Activated CD4-positive, alpha-beta memory T cell treated with anti-CD3 and anti-CD28 coated beads, Interleukin-2, amount 10 ng/mL, durations not matched to agents 7 days and 5 days (primary cell): ENCODE results near the gene RIMBP2. TPM values are rescaled to one million over a fixed set of nuclear protein-coding genes. Genes with fewer than 3 reads are reported as not detected.

Experiments
- CTCF ChIA-PET: fragments of 350-600 bp; sonication (Branson Sonifier 250); formaldehyde crosslinking; loops from one replicate; lab custom pipeline; 2021; ENCODE audit warnings: antibody characterized with exemption, inconsistent platforms; lab: Charles Lee
- POLR2A ChIA-PET: fragments of 350-600 bp; sonication (Branson Sonifier 250); formaldehyde crosslinking; loops from one replicate; lab custom pipeline; 2021; ENCODE audit warnings: antibody characterized with exemption; lab: Charles Lee
- DNase-seq: peaks from one replicate; pipeline ENCODE4 v3.0.0-alpha.2; 2020
- H3K27ac Mint-ChIP-seq: one replicate; pipeline ENCODE4 v1.8.0; 2021; ENCODE audit warnings: mild to moderate bottlenecking, mixed read lengths
- H3K27me3 Mint-ChIP-seq: one replicate; pipeline ENCODE4 v1.8.0; 2021; ENCODE audit warnings: mixed read lengths
- H3K36me3 Mint-ChIP-seq: one replicate; pipeline ENCODE4 v1.8.0; 2021; ENCODE audit warnings: low read depth, mixed read lengths
- H3K4me1 Mint-ChIP-seq: one replicate; pipeline ENCODE4 v1.8.0; 2021; ENCODE audit warnings: mixed read lengths
- H3K4me3 Mint-ChIP-seq: one replicate; pipeline ENCODE4 v1.8.0; 2021; ENCODE audit warnings: mild to moderate bottlenecking, mixed read lengths
- H3K9me3 Mint-ChIP-seq: one replicate; pipeline ENCODE4 v1.8.0; 2021; ENCODE audit warnings: mixed read lengths
- total RNA-seq, 2 experiments: library from RNA; stranded (reverse); gene quantifications; one replicate each; pipeline ENCODE4 v1.2.3, GENCODE V29; 2021

Gene RIMBP2
- total RNA-seq, 2 experiments from 2014 or later, result not detected

DNA sequence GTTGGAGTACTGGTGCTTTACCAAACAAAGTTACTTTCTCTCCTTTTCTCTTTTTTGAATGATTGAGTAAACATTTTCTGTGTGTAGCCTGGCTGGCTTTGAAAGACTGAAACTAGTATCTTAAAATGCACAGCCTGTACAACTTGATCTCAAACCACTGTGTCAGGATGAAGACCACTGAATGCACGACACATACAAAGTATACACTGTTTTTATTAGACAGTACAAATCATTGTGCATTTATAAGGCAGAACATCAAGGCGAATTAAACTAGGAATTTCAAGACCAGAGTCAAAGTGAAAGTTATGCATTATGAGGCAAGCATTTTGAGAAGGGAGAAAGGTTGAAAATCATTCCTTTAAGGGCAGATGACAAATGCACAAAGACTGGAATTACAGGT lies 319.4 kb downstream of the RIMBP2 start:
- Mint-ChIP-seq H3K4me1 (peaks cover 6% of the 10 kb centered on the region), H3K36me3 (no peaks in the 10 kb centered on the region), H3K9me3 (peaks cover 7% of the 10 kb centered on the region), H3K4me3 (no peak overlapping the region), H3K27ac (no peak overlapping the region), H3K27me3 (no peaks in the 10 kb centered on the region)
- ChIA-PET POLR2A (no interaction called here), CTCF (no interaction called here)
- no peak for DNase-seq

DNA sequence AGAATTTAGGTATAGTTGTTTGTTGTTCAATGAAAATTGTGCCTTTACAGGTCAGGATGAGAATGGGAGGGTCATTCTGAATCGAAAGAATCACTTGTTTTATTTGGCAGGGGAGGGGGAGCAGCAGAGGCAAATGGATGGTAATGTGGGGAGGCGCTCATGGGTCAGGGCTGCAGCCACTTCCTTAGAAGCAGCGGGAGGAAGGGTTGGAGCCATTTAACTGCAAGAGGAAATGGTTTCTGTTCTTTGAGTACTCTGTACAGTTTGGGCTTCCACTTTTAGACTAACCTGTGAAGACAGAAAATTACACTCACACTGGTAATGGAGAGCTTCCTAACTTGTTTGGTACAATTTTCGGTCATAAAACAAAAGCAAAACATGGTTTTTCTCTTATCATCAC lies 321.2 kb downstream of the RIMBP2 start:
- no peak for DNase-seq
- CTCF ChIA-PET, result no interaction called here
- no peak overlapping the region for H3K27ac Mint-ChIP-seq
- peaks cover 9% of the 10 kb centered on the region for H3K9me3 Mint-ChIP-seq
- peaks cover 2% of the 10 kb centered on the region for H3K36me3 Mint-ChIP-seq
- no peak overlapping the region for H3K4me3 Mint-ChIP-seq
- H3K27me3 Mint-ChIP-seq, result no peaks in the 10 kb centered on the region
- POLR2A ChIA-PET, result no interaction called here
- peaks cover 6% of the 10 kb centered on the region for H3K4me1 Mint-ChIP-seq

DNA sequence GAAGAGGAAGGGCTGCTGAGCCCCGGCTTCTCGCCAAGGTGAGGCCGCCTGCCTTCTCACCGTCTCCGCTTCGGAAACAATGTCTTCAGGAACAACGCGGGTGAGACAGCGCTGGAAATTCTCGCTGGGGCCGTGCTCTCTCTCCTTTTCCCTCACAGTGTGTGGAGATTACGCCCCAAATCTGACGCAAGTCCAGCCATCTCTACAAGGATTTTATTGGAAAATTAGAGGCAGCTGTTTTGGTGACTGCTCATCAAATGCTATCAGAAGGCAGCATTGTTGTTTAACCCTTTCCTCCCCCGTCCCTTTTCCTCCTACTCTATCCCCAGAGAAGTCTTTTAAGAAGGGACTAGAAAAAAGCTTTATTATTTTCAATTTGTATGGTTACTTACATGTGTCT lies 324.9 kb downstream of the RIMBP2 start:
- peaks cover 9% of the 10 kb centered on the region for H3K4me1 Mint-ChIP-seq
- no peak for DNase-seq
- peaks cover 18% of the 10 kb centered on the region for H3K9me3 Mint-ChIP-seq
- H3K27me3 Mint-ChIP-seq, result no peaks in the 10 kb centered on the region
- no peak overlapping the region for H3K4me3 Mint-ChIP-seq
- peaks cover 5% of the 10 kb centered on the region for H3K36me3 Mint-ChIP-seq
- ChIA-PET CTCF (no interaction called here), POLR2A (no interaction called here)
- no peak overlapping the region for H3K27ac Mint-ChIP-seq

DNA sequence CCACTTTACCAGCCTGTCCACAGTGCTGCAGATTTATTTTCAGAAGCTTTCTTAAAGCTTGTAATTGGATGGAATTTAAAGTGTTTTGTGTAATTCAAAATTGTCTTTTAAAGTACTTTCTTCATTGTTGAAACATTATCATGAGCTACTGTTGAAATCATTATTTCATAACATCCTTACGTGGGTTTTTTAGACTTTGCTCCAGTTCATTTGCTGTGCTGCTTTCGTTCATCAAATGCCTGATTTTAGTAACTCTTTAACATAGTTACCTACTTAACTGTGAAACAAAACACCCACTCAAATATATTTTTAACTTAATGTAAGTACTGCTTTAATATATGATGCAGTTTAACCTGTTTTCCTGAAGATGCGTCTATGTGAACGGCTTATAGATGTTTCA lies 330.9 kb downstream of the RIMBP2 start:
- peaks cover 17% of the 10 kb centered on the region for H3K9me3 Mint-ChIP-seq
- ChIA-PET CTCF (no interaction called here), POLR2A (no interaction called here)
- no peak overlapping the region for H3K4me3 Mint-ChIP-seq
- H3K27ac Mint-ChIP-seq, result no peak overlapping the region
- H3K27me3 Mint-ChIP-seq, result no peaks in the 10 kb centered on the region
- H3K4me1 Mint-ChIP-seq, result peaks cover 3% of the 10 kb centered on the region
- no peak for DNase-seq
- H3K36me3 Mint-ChIP-seq, result peaks cover 3% of the 10 kb centered on the region

DNA sequence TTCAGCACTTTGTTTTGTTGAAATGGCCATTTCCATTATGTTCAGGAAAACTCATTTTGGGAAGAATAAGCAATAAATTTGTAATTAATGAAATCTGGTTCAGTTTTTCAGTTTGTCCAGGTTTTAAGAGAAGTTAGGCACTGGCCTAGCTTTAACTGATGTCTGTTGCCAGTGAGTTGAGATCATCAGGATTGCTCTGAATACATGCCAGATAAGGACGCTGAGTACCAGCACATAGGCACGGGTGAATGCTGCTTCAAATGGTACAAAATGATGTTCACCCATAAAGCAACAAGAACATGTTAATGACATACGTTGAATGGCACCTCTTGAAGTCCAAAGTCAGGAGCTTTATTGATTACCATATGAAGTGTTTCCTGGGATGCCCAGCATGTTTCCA lies 331.9 kb downstream of the RIMBP2 start:
- no peak overlapping the region for H3K4me3 Mint-ChIP-seq
- CTCF ChIA-PET, result no interaction called here
- H3K9me3 Mint-ChIP-seq, result peaks cover 17% of the 10 kb centered on the region
- no peaks in the 10 kb centered on the region for H3K27me3 Mint-ChIP-seq
- H3K27ac Mint-ChIP-seq, result no peak overlapping the region
- no peak for DNase-seq
- peaks cover 3% of the 10 kb centered on the region for H3K36me3 Mint-ChIP-seq
- POLR2A ChIA-PET, result no interaction called here
- H3K4me1 Mint-ChIP-seq, result peaks cover 3% of the 10 kb centered on the region

DNA sequence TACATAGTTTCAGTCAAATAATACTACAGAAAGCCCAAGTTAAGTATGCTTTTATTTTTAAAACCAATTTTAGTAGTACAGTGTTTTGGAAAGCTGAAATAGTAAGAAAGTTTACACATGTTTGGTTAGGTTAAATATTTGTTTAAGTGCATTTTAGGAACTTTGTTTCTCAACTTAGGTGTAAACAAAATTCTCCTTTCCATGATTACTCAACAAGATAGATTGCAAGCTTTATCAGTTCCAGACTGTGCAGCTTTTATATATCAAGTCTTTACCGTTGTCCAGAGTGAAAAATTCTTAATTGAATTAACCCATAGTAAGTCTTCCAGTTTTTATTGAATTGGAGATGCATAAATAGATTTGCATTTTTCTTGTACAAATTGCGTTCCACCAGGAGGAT lies 333.3 kb downstream of the RIMBP2 start:
- ChIA-PET CTCF (no interaction called here), POLR2A (no interaction called here)
- H3K4me1 Mint-ChIP-seq, result no peaks in the 10 kb centered on the region
- no peak overlapping the region for H3K4me3 Mint-ChIP-seq
- no peaks in the 10 kb centered on the region for H3K27me3 Mint-ChIP-seq
- peaks cover 14% of the 10 kb centered on the region for H3K9me3 Mint-ChIP-seq
- no peaks in the 10 kb centered on the region for H3K36me3 Mint-ChIP-seq
- no peak for DNase-seq
- no peak overlapping the region for H3K27ac Mint-ChIP-seq

DNA sequence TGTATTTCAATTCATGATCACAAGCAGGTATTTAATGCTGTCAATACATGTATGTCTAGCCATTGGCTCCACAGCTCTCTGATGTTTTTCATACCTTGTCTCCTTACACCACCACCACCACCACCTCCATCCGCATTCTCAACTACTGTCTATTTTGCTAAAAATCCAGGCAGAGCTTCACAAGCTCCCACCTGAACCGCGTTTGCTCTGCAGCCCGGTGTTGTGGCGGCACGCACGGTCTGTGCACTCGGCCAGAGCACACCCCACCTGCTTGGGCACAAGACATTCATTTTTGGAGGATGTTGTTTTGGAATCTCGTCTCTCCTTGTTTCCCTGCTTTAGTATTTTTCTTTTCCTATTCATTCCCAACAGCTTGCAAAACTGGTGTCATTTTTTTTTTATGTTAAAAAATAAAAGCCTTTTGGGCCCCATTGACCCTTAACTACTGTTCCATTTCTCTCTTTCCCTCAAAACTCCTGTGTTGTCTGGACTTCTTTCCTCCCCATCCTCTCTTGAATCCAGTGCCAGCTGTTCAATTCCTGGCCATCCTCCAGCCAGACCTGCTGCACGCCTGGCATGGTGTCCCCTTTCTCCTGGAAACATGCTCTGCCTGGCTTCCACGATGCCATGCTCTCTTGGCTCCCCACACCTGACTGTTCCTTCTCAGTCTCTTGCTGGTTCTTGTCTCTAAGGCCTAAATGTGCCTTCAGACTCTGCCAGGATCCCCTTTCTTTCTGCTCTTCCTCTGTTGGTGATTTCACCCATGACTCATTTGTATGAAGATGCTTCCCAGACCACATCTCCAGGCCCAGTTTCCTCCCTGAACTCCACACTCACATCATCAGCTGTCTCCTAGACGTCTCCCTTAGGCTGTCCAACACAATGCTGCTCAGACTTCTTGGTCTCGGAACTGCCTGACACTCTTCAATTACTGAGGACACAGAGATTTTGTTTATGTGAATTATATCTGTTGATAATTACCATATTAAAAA lies 340.5 kb downstream of the RIMBP2 start:
- POLR2A ChIA-PET, result no interaction called here
- Mint-ChIP-seq H3K4me1 (no peaks in the 10 kb centered on the region), H3K36me3 (no peaks in the 10 kb centered on the region), H3K9me3 (peaks cover 9% of the 10 kb centered on the region), H3K27me3 (no peaks in the 10 kb centered on the region), H3K4me3 (no peak overlapping the region), H3K27ac (no peak overlapping the region)
- DNase-seq, result no peak
- CTCF ChIA-PET, result no interaction called here

DNA sequence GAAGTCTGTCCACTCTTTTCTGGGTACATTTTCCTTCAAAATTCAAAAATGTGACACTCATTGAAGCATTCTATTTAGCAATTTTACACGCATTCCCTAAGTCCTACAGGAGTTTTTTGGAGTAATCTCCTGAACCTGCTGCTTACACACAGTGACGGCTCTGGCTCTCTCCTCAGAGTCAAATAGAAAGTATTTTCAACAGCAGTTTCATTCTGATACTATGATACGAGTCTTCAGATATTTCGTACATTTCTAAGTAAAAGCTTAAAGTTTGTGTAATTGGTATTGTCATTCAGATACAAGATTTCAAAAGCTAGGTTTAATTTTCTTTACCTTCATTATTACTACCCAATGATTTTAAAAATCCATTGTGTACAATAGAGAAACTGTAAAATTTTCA lies 342.0 kb downstream of the RIMBP2 start:
- POLR2A ChIA-PET, result no interaction called here
- H3K27me3 Mint-ChIP-seq, result no peaks in the 10 kb centered on the region
- H3K36me3 Mint-ChIP-seq, result no peaks in the 10 kb centered on the region
- no peak for DNase-seq
- peaks cover 9% of the 10 kb centered on the region for H3K9me3 Mint-ChIP-seq
- H3K27ac Mint-ChIP-seq, result no peak overlapping the region
- H3K4me1 Mint-ChIP-seq, result no peaks in the 10 kb centered on the region
- H3K4me3 Mint-ChIP-seq, result no peak overlapping the region
- CTCF ChIA-PET, result no interaction called here

DNA sequence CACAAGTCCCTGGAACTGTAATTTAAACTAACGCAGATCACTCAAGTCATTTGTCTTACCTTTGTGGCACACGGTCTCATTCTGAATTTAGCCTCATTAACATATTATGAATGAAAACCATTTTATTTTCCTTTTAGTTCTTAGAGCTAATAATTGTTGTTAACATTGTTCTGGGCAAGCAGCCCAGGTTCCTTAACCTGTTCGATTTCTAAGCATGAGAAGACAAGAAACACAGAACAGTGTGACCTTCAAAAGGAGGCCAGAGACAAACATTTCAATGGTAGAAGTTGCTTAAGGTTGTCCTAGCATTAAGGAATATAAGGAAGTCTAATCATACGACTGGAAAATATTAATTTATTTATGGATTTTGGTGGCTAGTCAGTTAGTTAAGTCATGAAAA lies 343.2 kb downstream of the RIMBP2 start:
- Mint-ChIP-seq H3K4me1 (no peaks in the 10 kb centered on the region), H3K36me3 (no peaks in the 10 kb centered on the region), H3K9me3 (peaks cover 6% of the 10 kb centered on the region), H3K27ac (no peak overlapping the region), H3K4me3 (no peak overlapping the region), H3K27me3 (no peaks in the 10 kb centered on the region)
- CTCF ChIA-PET, result no interaction called here
- DNase-seq, result no peak
- POLR2A ChIA-PET, result no interaction called here

DNA sequence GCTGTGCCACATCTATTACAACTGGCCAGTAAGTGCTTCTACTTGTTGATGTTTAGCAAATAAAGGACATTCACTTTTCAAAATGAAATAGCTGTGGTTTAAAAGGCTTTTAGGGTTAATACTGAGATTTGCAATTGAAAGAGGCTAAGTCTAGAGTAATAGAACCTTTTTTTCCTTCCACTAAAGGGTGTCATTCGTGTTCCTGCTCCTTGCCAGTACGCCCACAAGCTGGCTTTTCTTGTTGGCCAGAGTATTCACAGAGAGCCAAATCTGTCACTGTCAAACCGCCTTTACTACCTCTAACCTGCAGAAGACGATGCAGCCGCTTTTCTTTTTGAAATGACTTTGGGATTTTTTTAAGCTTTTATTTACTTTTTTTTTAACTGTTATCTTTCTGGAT lies 344.8 kb downstream of the RIMBP2 start:
- H3K4me3 Mint-ChIP-seq, result no peak overlapping the region
- ChIA-PET CTCF (no interaction called here), POLR2A (no interaction called here)
- H3K9me3 Mint-ChIP-seq, result no peaks in the 10 kb centered on the region
- no peak for DNase-seq
- no peak overlapping the region for H3K27ac Mint-ChIP-seq
- no peaks in the 10 kb centered on the region for H3K27me3 Mint-ChIP-seq
- no peaks in the 10 kb centered on the region for H3K36me3 Mint-ChIP-seq
- H3K4me1 Mint-ChIP-seq, result no peaks in the 10 kb centered on the region

DNA sequence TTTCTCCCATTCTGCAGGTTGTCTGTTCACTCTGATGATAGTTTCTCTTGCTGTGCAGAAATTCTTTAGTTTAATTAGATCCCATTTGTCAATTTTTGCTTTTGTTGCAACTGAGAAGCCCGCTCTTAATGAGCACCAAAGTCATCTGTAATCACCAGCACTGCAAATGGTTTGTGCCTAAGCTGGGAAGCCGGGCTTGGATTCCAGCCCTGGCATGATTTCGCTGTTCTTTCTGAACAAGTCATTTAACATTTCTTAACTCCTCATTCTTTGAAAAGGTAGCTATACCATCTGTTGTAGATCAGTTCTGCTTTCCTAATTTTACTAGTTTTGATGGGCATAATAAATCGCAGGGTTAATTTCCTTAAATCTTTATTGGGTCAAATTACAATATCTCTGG lies 346.3 kb downstream of the RIMBP2 start:
- H3K9me3 Mint-ChIP-seq, result peaks cover 2% of the 10 kb centered on the region
- ChIA-PET POLR2A (no interaction called here), CTCF (interaction anchor here (0.6 kb wide), 1 partner anchor 101 kb away, joined by 3 read pairs; no protein-coding TSS in a partner anchor)
- no peak overlapping the region for H3K27ac Mint-ChIP-seq
- DNase-seq, result no peak
- H3K4me3 Mint-ChIP-seq, result no peak overlapping the region
- H3K27me3 Mint-ChIP-seq, result no peaks in the 10 kb centered on the region
- no peaks in the 10 kb centered on the region for H3K4me1 Mint-ChIP-seq
- no peaks in the 10 kb centered on the region for H3K36me3 Mint-ChIP-seq

DNA sequence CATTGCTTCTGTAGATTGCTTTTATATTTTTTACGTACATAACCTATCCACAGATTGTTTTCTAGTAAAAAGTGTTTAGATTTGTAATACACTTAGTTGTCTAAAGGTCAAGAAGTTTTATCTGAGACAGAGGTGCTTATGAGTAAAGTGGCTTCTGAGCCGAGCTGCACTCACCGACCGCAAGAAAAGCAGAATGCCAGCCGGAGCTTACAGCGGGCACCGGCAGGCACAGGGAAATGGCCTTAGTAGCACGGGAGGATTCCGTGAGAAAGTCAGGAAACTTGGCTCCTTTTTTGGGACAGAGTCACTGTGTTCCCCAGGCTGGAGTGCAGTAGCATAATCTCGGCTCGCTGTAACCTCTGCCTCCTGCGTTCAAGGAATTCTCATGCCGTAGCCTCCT lies 348.6 kb downstream of the RIMBP2 start:
- DNase-seq, result no peak
- POLR2A ChIA-PET, result no interaction called here
- H3K4me1 Mint-ChIP-seq, result no peaks in the 10 kb centered on the region
- H3K27ac Mint-ChIP-seq, result no peak overlapping the region
- no peak overlapping the region for H3K4me3 Mint-ChIP-seq
- CTCF ChIA-PET, result no interaction called here
- H3K36me3 Mint-ChIP-seq, result no peaks in the 10 kb centered on the region
- no peaks in the 10 kb centered on the region for H3K27me3 Mint-ChIP-seq
- H3K9me3 Mint-ChIP-seq, result peaks cover 2% of the 10 kb centered on the region

DNA sequence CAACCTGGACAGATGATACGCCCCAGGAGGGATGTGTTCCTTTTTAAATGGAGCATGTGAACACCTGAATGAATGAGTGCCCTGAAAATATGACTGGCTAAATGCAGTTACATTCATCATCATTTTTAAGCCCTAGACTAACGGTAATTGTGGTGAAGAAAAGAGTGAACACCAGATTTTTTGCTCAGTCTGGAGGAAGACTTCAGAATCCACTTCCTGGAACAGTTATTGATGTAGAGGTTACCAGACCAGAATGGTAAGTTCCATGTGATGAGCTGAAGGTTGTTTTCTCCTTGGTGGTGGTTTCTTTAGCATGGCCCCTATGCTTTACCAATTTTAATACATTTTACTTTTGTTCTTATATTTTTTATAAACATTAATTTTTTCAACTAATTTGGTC lies 349.1 kb downstream of the RIMBP2 start:
- no peak for DNase-seq
- H3K27me3 Mint-ChIP-seq, result no peaks in the 10 kb centered on the region
- H3K4me1 Mint-ChIP-seq, result no peaks in the 10 kb centered on the region
- H3K27ac Mint-ChIP-seq, result no peak overlapping the region
- ChIA-PET CTCF (no interaction called here), POLR2A (no interaction called here)
- no peaks in the 10 kb centered on the region for H3K36me3 Mint-ChIP-seq
- H3K9me3 Mint-ChIP-seq, result peaks cover 2% of the 10 kb centered on the region
- no peak overlapping the region for H3K4me3 Mint-ChIP-seq

DNA sequence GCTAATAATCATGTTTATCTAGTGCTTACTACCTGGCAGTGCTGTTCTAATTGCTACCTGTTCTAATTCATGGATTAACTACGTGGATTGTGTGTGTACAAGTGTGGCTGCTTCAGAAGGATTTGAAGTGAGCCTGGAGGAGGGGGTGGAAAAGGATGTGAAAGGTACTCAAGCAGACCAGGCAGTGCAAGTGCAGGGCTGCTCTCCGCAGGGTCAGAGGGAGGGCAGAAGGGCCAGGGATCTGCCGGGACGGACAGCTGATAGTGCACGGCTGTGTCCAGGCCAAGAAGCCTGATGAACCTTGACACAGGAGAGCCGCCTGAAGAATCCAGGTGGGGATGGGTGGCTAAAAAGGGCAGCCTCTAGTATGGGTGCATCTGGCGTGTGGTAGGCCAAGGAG lies 349.9 kb downstream of the RIMBP2 start:
- no peaks in the 10 kb centered on the region for H3K27me3 Mint-ChIP-seq
- no peak for DNase-seq
- H3K36me3 Mint-ChIP-seq, result no peaks in the 10 kb centered on the region
- no peaks in the 10 kb centered on the region for H3K4me1 Mint-ChIP-seq
- CTCF ChIA-PET, result no interaction called here
- POLR2A ChIA-PET, result no interaction called here
- no peak overlapping the region for H3K4me3 Mint-ChIP-seq
- no peak overlapping the region for H3K27ac Mint-ChIP-seq
- H3K9me3 Mint-ChIP-seq, result peaks cover 2% of the 10 kb centered on the region
